Measurements from ENCODE around the gene ZNF584.
A peak's percentile ranks its signal among the peaks of the same experiment; 100 is the strongest.

ZNF584 gene

DNA sequence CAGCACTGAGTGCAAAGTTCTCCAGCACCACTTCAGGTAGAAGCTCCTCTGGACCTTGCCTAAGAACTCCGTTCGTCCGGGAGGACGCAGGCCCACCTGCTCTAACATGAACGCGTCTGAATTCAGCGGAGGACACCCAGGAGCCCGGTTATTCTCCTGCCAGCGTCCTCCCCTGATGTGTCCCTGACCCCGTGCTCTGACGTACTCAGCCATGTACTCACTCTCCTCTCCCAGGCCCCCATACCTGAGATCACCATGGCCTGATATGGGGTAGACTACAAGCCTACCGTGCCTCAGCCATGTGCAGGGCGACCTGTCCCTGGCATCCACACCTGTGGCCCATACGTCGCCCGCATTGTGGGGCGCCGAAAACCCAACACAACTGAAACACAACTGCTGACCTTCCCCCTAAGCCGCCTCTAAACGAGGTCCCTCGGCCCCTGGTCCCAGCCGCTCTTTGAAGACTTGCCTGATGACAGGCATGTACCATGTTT, 744 bp upstream of the ZNF584 start:
- ChIA-PET CTCF (no interaction called here), POLR2A (interaction anchor here (0.5 to 2.6 kb wide), 10 partner anchors 10 to 136 kb away, joined by 3 to 17 read pairs (median 3); partner anchors contain the start of genes RNF225, RPS5, TRIM28 and ZBTB45)
- no peak for DNase-seq (ENCODE audit: extremely low spot score)
- TF ChIP-seq ZNF384 (IDR thresholded peaks at IDR 0.05) (no peak), L3MBTL2 (conservative IDR thresholded peaks at IDR 0.05) (peak; percentile 50; the same call in 1 of the 2 replicates)

DNA sequence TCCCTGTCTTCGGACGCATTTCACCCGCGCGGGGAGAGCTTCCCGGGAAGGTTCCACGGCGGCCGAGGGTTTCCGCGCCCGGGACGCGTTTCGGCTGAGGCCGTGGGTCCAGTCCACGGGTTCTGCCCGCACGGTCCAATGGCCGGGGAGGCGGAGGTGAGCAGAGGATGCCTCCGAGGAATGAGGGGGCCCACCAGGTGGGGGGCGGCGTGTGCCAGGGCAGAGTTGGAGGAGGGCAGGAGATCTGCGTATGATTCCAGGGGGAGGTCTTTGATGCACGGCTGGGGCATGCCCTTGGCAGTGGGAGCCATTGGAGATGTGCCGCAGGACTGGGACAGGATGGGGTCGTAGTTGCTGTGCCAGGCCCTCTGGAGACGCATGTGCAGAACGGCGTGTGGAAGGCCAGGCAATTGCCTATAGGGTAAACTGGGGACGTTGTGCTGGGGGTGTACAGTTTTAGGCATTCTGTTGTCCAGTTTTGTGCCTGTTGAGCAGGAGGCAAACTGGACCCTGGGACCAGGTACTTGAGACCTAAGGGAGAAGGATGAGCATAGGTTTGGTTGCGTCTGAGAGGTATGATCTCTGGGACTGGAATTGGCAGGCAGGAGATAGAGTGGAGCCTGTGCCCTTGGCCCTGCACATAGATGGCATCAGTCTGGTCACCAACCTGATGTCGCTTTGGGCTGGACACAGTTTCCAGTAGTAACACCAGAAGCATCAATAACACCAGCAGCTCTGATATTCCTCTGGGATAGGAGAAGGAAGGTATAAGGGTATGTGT, 751 bp downstream of the ZNF584 start:
- no peak for TF ChIP-seq FOXA1 (IDR thresholded peaks at IDR 0.05)
- no peak for TF ChIP-seq SUZ12 (IDR thresholded peaks at IDR 0.05)
- no peak for TF ChIP-seq ZNF384 (IDR thresholded peaks at IDR 0.05)
- TF ChIP-seq SP1 (IDR thresholded peaks at IDR 0.05), result no peak
- no peak for TF ChIP-seq HDGF (IDR thresholded peaks at IDR 0.05; ENCODE audit: borderline replicate concordance)
- TF ChIP-seq, protein P1, sequence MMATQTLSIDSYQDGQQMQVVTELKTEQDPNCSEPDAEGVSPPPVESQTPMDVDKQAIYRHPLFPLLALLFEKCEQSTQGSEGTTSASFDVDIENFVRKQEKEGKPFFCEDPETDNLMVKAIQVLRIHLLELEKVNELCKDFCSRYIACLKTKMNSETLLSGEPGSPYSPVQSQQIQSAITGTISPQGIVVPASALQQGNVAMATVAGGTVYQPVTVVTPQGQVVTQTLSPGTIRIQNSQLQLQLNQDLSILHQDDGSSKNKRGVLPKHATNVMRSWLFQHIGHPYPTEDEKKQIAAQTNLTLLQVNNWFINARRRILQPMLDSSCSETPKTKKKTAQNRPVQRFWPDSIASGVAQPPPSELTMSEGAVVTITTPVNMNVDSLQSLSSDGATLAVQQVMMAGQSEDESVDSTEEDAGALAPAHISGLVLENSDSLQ (IDR thresholded peaks at IDR 0.05), result no peak
- TF ChIP-seq LEF1 (IDR thresholded peaks at IDR 0.05; ENCODE audit: borderline replicate concordance), result no peak
- TF ChIP-seq BHLHE40 (IDR thresholded peaks at IDR 0.05; ENCODE audit: borderline replicate concordance), result no peak
- no peak for TF ChIP-seq FOXM1 (IDR thresholded peaks at IDR 0.05; ENCODE audit: borderline replicate concordance)
- no peak for TF ChIP-seq ARNT (IDR thresholded peaks at IDR 0.05)
- no peak for TF ChIP-seq ELF4 (IDR thresholded peaks at IDR 0.05)
- no peak for TF ChIP-seq FOXK2 (IDR thresholded peaks at IDR 0.05)
- no peak for TF ChIP-seq CTBP1 (IDR thresholded peaks at IDR 0.05; ENCODE audit: borderline replicate concordance)
- TF ChIP-seq L3MBTL2 (conservative IDR thresholded peaks at IDR 0.05), result no peak
- no peak for TF ChIP-seq NFRKB (IDR thresholded peaks at IDR 0.05)
- TF ChIP-seq TARDBP (IDR thresholded peaks at IDR 0.05), result no peak
- DNase-seq (ENCODE audit: extremely low spot score), result no peak
- ChIA-PET CTCF (no interaction called here), POLR2A (interaction anchor here (0.6 to 2.6 kb wide), 15 partner anchors 8 to 130 kb away, joined by 3 to 17 read pairs (median 3); partner anchors contain the start of genes RPS5, ZBTB45, ZNF324B and ZNF497)

DNA sequence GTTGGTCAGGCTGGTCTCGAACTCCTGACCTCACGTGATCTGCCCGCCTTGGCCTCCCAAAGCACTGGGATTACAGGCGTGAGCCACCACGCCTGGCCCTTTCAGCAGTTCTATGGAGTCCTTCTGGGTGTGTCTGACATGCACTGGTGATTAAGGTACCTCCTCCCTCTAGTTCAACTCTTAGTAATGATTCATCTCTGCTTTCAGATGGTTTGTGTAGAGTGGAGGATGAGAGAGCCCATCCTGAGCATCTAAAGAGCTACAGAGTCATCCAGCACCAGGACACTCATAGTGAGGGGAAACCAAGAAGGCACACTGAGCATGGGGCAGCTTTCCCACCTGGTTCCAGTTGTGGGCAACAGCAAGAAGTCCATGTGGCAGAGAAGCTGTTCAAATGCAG, 8.2 kb downstream of the ZNF584 start:
- TF ChIP-seq FOXM1 (IDR thresholded peaks at IDR 0.05; ENCODE audit: borderline replicate concordance), result no peak
- no peak for TF ChIP-seq FOXK2 (IDR thresholded peaks at IDR 0.05)
- ChIA-PET POLR2A (no interaction called here), CTCF (no interaction called here)
- no peak for DNase-seq (ENCODE audit: extremely low spot score)

DNA sequence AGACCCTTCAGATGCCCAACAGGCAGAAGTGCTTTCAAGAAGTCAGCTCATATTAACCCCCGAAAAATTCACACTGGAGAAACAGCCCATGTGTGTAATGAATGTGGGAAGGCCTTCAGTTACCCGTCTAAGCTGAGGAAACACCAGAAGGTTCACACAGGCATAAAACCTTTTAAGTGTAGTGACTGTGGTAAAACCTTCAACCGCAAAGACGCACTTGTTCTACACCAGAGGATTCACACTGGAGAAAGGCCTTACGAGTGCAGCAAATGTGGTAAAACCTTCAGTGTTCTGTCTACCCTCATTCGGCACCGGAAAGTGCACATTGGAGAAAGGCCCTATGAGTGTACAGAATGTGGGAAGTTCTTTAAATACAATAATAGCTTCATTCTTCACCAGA, 8.6 kb downstream of the ZNF584 start:
- no peak for DNase-seq (ENCODE audit: extremely low spot score)
- TF ChIP-seq CTBP1 (IDR thresholded peaks at IDR 0.05; ENCODE audit: borderline replicate concordance) (no peak), TARDBP (IDR thresholded peaks at IDR 0.05) (no peak), ARNT (IDR thresholded peaks at IDR 0.05) (no peak), ELF4 (IDR thresholded peaks at IDR 0.05) (no peak), SUZ12 (IDR thresholded peaks at IDR 0.05) (no peak), HDGF (IDR thresholded peaks at IDR 0.05; ENCODE audit: borderline replicate concordance) (no peak), FOXM1 (IDR thresholded peaks at IDR 0.05; ENCODE audit: borderline replicate concordance) (no peak), FOXK2 (IDR thresholded peaks at IDR 0.05) (no peak), BHLHE40 (IDR thresholded peaks at IDR 0.05; ENCODE audit: borderline replicate concordance) (no peak), L3MBTL2 (conservative IDR thresholded peaks at IDR 0.05) (no peak), SP1 (IDR thresholded peaks at IDR 0.05) (no peak), ZNF384 (IDR thresholded peaks at IDR 0.05) (no peak), NFRKB (IDR thresholded peaks at IDR 0.05) (no peak), LEF1 (IDR thresholded peaks at IDR 0.05; ENCODE audit: borderline replicate concordance) (no peak), FOXA1 (IDR thresholded peaks at IDR 0.05) (no peak)
- TF ChIP-seq, protein P1 (IDR thresholded peaks at IDR 0.05), result no peak
- ChIA-PET CTCF (no interaction called here), POLR2A (interaction anchor here (1.5 kb wide), 1 partner anchor 9 kb away, joined by 6 read pairs; the partner anchor contains the start of gene ZNF584)

DNA sequence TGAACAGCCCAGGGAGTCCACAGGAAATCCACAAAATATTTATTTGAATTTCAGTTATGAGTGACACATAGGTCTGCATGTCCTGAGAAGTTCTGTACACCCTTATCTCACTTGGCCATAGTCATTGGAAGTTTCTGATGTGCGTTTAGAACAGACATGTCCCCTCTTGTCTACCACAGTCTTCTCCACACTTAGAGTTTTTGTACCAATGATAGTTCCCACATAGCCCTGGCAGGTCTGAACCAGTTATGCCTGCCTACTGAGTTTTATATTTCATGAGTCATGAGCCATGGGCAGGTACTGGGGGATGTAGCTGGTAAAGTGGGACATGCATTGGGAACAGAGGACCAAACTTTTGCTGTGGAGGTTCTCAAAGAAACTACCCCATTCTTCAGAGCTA, 20.2 kb downstream of the ZNF584 start:
- no peak for TF ChIP-seq ZNF384 (IDR thresholded peaks at IDR 0.05)
- ChIA-PET POLR2A (no interaction called here), CTCF (no interaction called here)
- DNase-seq (ENCODE audit: extremely low spot score), result no peak

DNA sequence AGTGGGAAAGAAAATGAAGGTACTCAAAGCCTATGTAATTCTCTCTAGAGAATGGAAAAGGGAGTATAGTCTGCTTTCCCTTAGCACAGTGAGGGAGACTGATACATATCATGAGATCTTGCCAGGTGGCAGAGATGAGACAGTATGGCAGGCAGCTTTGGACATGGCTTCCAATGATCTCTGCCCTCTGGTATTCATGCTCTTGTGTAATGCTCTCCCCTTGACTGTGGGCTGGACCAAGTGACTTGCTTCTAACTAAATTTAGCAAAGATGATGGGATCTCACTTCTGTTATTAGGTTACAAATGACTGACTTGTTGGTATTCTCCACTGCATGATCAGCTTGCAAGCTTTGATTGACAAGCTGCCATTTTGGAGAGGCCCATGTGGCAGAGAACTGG, 21.3 kb downstream of the ZNF584 start:
- CTCF ChIA-PET, result no interaction called here
- DNase-seq (ENCODE audit: extremely low spot score), result no peak
- POLR2A ChIA-PET, result interaction anchor here (0.6 kb wide), 1 partner anchor 13 kb away, joined by 3 read pairs; no protein-coding TSS in a partner anchor
- TF ChIP-seq BHLHE40 (IDR thresholded peaks at IDR 0.05; ENCODE audit: borderline replicate concordance), result no peak
- TF ChIP-seq, protein P1 (IDR thresholded peaks at IDR 0.05), result peak; percentile 19; the same call in 1 of the 2 replicates

DNA sequence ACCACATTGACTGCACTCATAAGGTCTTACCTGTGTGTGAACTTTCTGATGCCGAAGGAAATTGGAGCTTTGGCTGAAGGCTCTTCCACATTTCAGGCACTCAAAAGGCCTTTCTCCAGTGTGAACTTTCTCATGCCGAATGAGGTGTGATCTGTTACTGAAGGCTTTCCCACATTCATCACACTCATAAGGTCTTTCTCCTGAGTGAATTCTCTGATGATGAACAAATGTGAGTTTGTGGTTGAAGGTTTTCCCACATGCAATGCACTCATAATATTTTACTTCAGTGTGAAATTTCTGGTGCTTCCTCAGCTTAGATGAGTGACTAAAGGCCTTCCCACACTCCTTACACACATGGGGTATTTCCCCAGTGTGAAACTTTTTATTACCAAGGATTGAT, 25.8 kb downstream of the ZNF584 start:
- ChIA-PET POLR2A (interaction anchor here (1.5 kb wide), 1 partner anchor 26 kb away, joined by 4 read pairs; the partner anchor contains the start of gene ZNF584), CTCF (no interaction called here)
- TF ChIP-seq ELF4 (IDR thresholded peaks at IDR 0.05), result no peak
- TF ChIP-seq SP1 (IDR thresholded peaks at IDR 0.05), result no peak
- TF ChIP-seq NFRKB (IDR thresholded peaks at IDR 0.05), result no peak
- no peak for TF ChIP-seq FOXA1 (IDR thresholded peaks at IDR 0.05)
- TF ChIP-seq TARDBP (IDR thresholded peaks at IDR 0.05), result no peak
- no peak for TF ChIP-seq BHLHE40 (IDR thresholded peaks at IDR 0.05; ENCODE audit: borderline replicate concordance)
- no peak for TF ChIP-seq L3MBTL2 (conservative IDR thresholded peaks at IDR 0.05)
- TF ChIP-seq FOXK2 (IDR thresholded peaks at IDR 0.05), result no peak
- TF ChIP-seq ZNF384 (IDR thresholded peaks at IDR 0.05), result no peak
- TF ChIP-seq LEF1 (IDR thresholded peaks at IDR 0.05; ENCODE audit: borderline replicate concordance), result no peak
- TF ChIP-seq ARNT (IDR thresholded peaks at IDR 0.05), result no peak
- no peak for TF ChIP-seq HDGF (IDR thresholded peaks at IDR 0.05; ENCODE audit: borderline replicate concordance)
- TF ChIP-seq SUZ12 (IDR thresholded peaks at IDR 0.05), result no peak
- TF ChIP-seq, protein P1 (IDR thresholded peaks at IDR 0.05), result no peak
- TF ChIP-seq FOXM1 (IDR thresholded peaks at IDR 0.05; ENCODE audit: borderline replicate concordance), result no peak
- no peak for TF ChIP-seq CTBP1 (IDR thresholded peaks at IDR 0.05; ENCODE audit: borderline replicate concordance)
- DNase-seq (ENCODE audit: extremely low spot score), result no peak

Data from HEK293T (cell line).